ENCODE data around the gene CNKSR3.

Gene CNKSR3

DNA sequence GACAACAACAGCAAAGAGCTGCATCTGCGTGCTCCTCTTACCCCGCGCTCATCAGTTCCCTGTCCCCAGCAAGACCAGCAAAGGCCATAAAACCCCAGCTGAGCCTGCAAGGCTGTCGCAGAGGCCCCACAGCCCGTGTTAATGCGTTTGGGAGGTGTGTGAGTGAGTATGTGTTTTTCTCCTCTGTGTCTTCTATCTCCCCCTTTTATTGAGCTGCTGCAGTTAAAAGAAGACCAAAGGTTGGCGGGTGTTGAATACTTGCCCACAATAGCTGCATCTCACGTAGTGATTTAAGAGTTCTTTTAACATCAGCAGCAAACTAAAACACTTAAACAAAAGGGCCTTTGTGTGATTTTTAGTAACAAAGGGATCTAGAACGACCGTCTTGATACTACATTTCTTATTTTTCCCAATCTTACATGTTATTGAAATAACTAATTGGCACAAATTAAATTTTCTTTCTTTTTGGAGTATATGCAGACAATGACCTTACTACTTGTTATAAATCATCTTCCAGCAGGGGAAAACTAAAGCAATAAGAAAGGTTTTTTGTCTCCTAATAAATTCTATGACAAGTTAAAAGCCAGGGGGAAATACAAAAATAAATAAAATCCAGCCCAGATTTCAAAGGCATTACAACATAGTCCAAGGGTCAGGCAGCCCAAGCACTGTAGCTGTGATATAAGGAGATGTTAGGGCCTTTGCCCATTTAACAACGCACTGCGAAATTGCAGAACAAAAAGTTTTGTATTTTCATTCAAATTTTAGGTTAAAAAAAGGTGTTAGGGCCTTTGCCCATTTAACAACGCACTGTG, 27.2 kb upstream of the CNKSR3 start:
- H3K9ac ChIP-seq, result no peak overlapping the region
- no peak overlapping the region for H3K4me3 ChIP-seq (IDR thresholded peaks at IDR 0.05; ENCODE audit: insufficient read depth, low read depth, low read length)
- no peaks in the 10 kb centered on the region for H4K20me1 ChIP-seq (ENCODE audit: insufficient read depth)
- H3K4me2 ChIP-seq, result no peak overlapping the region
- no peaks in the 10 kb centered on the region for H3K79me2 ChIP-seq (ENCODE audit: insufficient read depth, low read depth)
- H2AFZ ChIP-seq (ENCODE audit: low read depth), result no peak overlapping the region
- TF ChIP-seq, protein P1, sequence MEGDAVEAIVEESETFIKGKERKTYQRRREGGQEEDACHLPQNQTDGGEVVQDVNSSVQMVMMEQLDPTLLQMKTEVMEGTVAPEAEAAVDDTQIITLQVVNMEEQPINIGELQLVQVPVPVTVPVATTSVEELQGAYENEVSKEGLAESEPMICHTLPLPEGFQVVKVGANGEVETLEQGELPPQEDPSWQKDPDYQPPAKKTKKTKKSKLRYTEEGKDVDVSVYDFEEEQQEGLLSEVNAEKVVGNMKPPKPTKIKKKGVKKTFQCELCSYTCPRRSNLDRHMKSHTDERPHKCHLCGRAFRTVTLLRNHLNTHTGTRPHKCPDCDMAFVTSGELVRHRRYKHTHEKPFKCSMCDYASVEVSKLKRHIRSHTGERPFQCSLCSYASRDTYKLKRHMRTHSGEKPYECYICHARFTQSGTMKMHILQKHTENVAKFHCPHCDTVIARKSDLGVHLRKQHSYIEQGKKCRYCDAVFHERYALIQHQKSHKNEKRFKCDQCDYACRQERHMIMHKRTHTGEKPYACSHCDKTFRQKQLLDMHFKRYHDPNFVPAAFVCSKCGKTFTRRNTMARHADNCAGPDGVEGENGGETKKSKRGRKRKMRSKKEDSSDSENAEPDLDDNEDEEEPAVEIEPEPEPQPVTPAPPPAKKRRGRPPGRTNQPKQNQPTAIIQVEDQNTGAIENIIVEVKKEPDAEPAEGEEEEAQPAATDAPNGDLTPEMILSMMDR (conservative IDR thresholded peaks at IDR 0.05; ENCODE audit: low read depth, low read length), result no peak
- H3K36me3 ChIP-seq (ENCODE audit: insufficient read depth), result no peaks in the 10 kb centered on the region
- H3K27me3 ChIP-seq (ENCODE audit: insufficient read depth, low read depth), result no peaks in the 10 kb centered on the region
- H3K4me1 ChIP-seq (ENCODE audit: low read depth, poor library complexity, severe bottlenecking), result no peaks in the 10 kb centered on the region
- no peak overlapping the region for H3K27ac ChIP-seq

- H3K4me1 ChIP-seq (ENCODE audit: low read depth, poor library complexity, severe bottlenecking), result no peaks in the 10 kb centered on the region
- H3K4me3 ChIP-seq (IDR thresholded peaks at IDR 0.05; ENCODE audit: insufficient read depth, low read depth, low read length), result no peak overlapping the region
- H4K20me1 ChIP-seq (ENCODE audit: insufficient read depth), result no peaks in the 10 kb centered on the region
- no peak overlapping the region for H3K27ac ChIP-seq
- no peaks in the 10 kb centered on the region for H3K27me3 ChIP-seq (ENCODE audit: insufficient read depth, low read depth)
- TF ChIP-seq, protein P1 (conservative IDR thresholded peaks at IDR 0.05; ENCODE audit: low read depth, low read length), result no peak
- H3K36me3 ChIP-seq (ENCODE audit: insufficient read depth), result no peaks in the 10 kb centered on the region
- H3K4me2 ChIP-seq, result no peak overlapping the region
- no peaks in the 10 kb centered on the region for H3K79me2 ChIP-seq (ENCODE audit: insufficient read depth, low read depth)
- H3K9ac ChIP-seq, result no peak overlapping the region
- no peak overlapping the region for H2AFZ ChIP-seq (ENCODE audit: low read depth)
Measured at GRCh38 chr6:154536999-154537398, 26.5 kb upstream of the CNKSR3 start.

DNA sequence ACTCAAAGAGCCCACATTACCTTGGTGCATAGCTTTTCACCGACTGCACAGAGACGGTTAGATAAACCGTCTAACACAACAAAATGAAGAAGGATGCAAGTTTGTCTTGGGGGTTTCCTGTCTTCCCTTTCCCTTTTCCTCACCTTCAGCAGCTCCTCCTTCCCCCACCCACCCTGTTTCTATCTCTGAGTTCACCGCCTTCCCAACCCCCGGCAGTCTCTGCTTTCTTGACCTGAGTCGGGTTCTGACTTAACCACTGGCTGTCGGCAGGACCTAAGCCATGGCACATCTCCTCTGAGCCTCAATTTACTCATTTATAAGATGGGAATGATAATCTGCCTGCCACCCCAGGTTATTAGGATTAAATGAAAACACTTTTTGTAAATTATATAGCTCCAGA, 25.8 kb upstream of the CNKSR3 start:
- no peak overlapping the region for H2AFZ ChIP-seq (ENCODE audit: low read depth)
- H3K9ac ChIP-seq, result no peak overlapping the region
- H3K27me3 ChIP-seq (ENCODE audit: insufficient read depth, low read depth), result no peaks in the 10 kb centered on the region

GRCh38 chr6:154535851-154536250, 25.4 kb upstream of the CNKSR3 start:
- Histone ChIP-seq H3K27me3 (ENCODE audit: insufficient read depth, low read depth) (no peaks in the 10 kb centered on the region), H3K4me2 (no peak overlapping the region), H3K79me2 (ENCODE audit: insufficient read depth, low read depth) (no peaks in the 10 kb centered on the region), H3K36me3 (ENCODE audit: insufficient read depth) (no peaks in the 10 kb centered on the region), H4K20me1 (ENCODE audit: insufficient read depth) (no peaks in the 10 kb centered on the region), H3K4me3 (IDR thresholded peaks at IDR 0.05; ENCODE audit: insufficient read depth, low read depth, low read length) (no peak overlapping the region), H2AFZ (ENCODE audit: low read depth) (no peak overlapping the region), H3K9ac (no peak overlapping the region), H3K4me1 (ENCODE audit: low read depth, poor library complexity, severe bottlenecking) (no peaks in the 10 kb centered on the region), H3K27ac (no peak overlapping the region)
- TF ChIP-seq, protein P1 (conservative IDR thresholded peaks at IDR 0.05; ENCODE audit: low read depth, low read length), result no peak

More for the DNA sequence above, 25.8 kb upstream of the CNKSR3 start:
- Histone ChIP-seq H3K27ac (no peak overlapping the region), H3K79me2 (ENCODE audit: insufficient read depth, low read depth) (no peaks in the 10 kb centered on the region), H3K4me2 (no peak overlapping the region), H3K4me3 (IDR thresholded peaks at IDR 0.05; ENCODE audit: insufficient read depth, low read depth, low read length) (no peak overlapping the region), H4K20me1 (ENCODE audit: insufficient read depth) (no peaks in the 10 kb centered on the region), H3K36me3 (ENCODE audit: insufficient read depth) (no peaks in the 10 kb centered on the region), H3K4me1 (ENCODE audit: low read depth, poor library complexity, severe bottlenecking) (no peaks in the 10 kb centered on the region)
- TF ChIP-seq, protein P1 (conservative IDR thresholded peaks at IDR 0.05; ENCODE audit: low read depth, low read length), result no peak

All from KMS-11 (cell line).